Calu3 (cell line): Measurements from ENCODE around the gene SLC25A21. TPM values are rescaled to one million over a fixed set of nuclear protein-coding genes. Genes with fewer than 3 reads are reported as not detected.

ENCODE experiments used
- BruUV-seq: library from RNA; stranded (reverse); fragments of 400-500 nt; replicated peaks from 2 replicates; lab custom pipeline; 2021; lab: Mats Ljungman, UMichigan
- CTCF ChIA-PET: fragments of 300-600 bp; sonication (Branson Sonifier 250); formaldehyde crosslinking; loops from one replicate; lab custom pipeline; 2022; ENCODE audit warnings: antibody characterized with exemption; lab: Charles Lee
- DNase-seq: peaks from one replicate; pipeline ENCODE4 v3.0.0; 2022
- H3K27ac Mint-ChIP-seq: one replicate; pipeline ENCODE4 v1.8.0; 2022; ENCODE audit warnings: mixed read lengths; ENCODE audit not compliant: unreplicated experiment
- H3K27me3 Mint-ChIP-seq: one replicate; pipeline ENCODE4 v1.8.0; 2022; ENCODE audit warnings: mixed read lengths; ENCODE audit not compliant: unreplicated experiment
- H3K36me3 Mint-ChIP-seq: one replicate; pipeline ENCODE4 v1.8.0; 2022; ENCODE audit warnings: mild to moderate bottlenecking, moderate library complexity, mixed read lengths; ENCODE audit not compliant: insufficient read depth, unreplicated experiment
- H3K4me1 Mint-ChIP-seq: one replicate; pipeline ENCODE4 v1.8.0; 2022; ENCODE audit warnings: mild to moderate bottlenecking, low read depth, mixed read lengths; ENCODE audit not compliant: unreplicated experiment
- H3K4me3 Mint-ChIP-seq: one replicate; pipeline ENCODE4 v1.8.0; 2022; ENCODE audit warnings: mild to moderate bottlenecking, low read depth, moderate library complexity, mixed read lengths; ENCODE audit not compliant: unreplicated experiment
- H3K9me3 Mint-ChIP-seq: one replicate; pipeline ENCODE4 v1.8.0; 2022; ENCODE audit warnings: low read depth, mixed read lengths; ENCODE audit not compliant: unreplicated experiment
- CTCF ChIP-seq: fragments of 200-600 bp; IDR thresholded peaks from one replicate; pipeline ENCODE4 v1.8.0; 2022; ENCODE audit warnings: antibody characterized with exemption; ENCODE audit not compliant: unreplicated experiment
- intact Hi-C: fragments of 100-400 bp; cut with micrococcal nuclease; formaldehyde crosslinking; loops from one replicate; pipeline ENCODE4 v1.10.0; 2022; ENCODE audit not compliant: unreplicated experiment
- total RNA-seq: library from RNA; stranded (reverse); gene quantifications from 2 replicates; pipeline ENCODE4 v1.2.3, GENCODE V29; 2022

The SLC25A21 gene
- total RNA-seq, 1 experiment from 2014 or later, result 1.4 TPM

- no peak for TF ChIP-seq CTCF
- CTCF ChIA-PET, result no interaction called here
- BruUV-seq, result no TSS peak
- Mint-ChIP-seq H3K4me1 (no peaks in the 10 kb centered on the region), H3K27ac (no peak overlapping the region), H3K36me3 (no peaks in the 10 kb centered on the region), H3K27me3 (no peaks in the 10 kb centered on the region), H3K9me3 (no peaks in the 10 kb centered on the region), H3K4me3 (no peak overlapping the region)
- intact Hi-C loops, result loop anchor here (10.0 kb wide), 1 partner anchor 200 kb away; no protein-coding TSS in a partner anchor
- DNase-seq, result no peak
Measured at GRCh38 chr14:37144729-37145363, 27.6 kb downstream of the SLC25A21 start.

GRCh38 chr14:37143475-37143874, 28.9 kb downstream of the SLC25A21 start:
- CTCF ChIA-PET, result interaction anchor here (1.4 kb wide), 1 partner anchor 392 kb away, joined by 4 read pairs; no protein-coding TSS in a partner anchor
- no peak for TF ChIP-seq CTCF

GRCh38 chr14:37142835-37143401, 29.5 kb downstream of the SLC25A21 start:
- CTCF ChIA-PET, result interaction anchor here (1.4 kb wide), 1 partner anchor 392 kb away, joined by 4 read pairs; no protein-coding TSS in a partner anchor
- no peak for TF ChIP-seq CTCF
- Mint-ChIP-seq H3K4me1 (no peaks in the 10 kb centered on the region), H3K9me3 (no peaks in the 10 kb centered on the region), H3K4me3 (no peak overlapping the region), H3K36me3 (no peaks in the 10 kb centered on the region), H3K27me3 (no peaks in the 10 kb centered on the region), H3K27ac (no peak overlapping the region)
- no peak for DNase-seq
- intact Hi-C loops, result loop anchor here (10.0 kb wide), 1 partner anchor 198 kb away; no protein-coding TSS in a partner anchor
- BruUV-seq, result no TSS peak

More at GRCh38 chr14:37143475-37143874, 28.9 kb downstream of the SLC25A21 start:
- no peaks in the 10 kb centered on the region for H3K27me3 Mint-ChIP-seq
- H3K4me3 Mint-ChIP-seq, result no peak overlapping the region
- H3K27ac Mint-ChIP-seq, result no peak overlapping the region
- H3K9me3 Mint-ChIP-seq, result no peaks in the 10 kb centered on the region
- BruUV-seq, result no TSS peak
- no peaks in the 10 kb centered on the region for H3K36me3 Mint-ChIP-seq
- no peak for DNase-seq
- H3K4me1 Mint-ChIP-seq, result no peaks in the 10 kb centered on the region
- intact Hi-C loops, result loop anchor here (10.0 kb wide), 1 partner anchor 199 kb away; no protein-coding TSS in a partner anchor

GRCh38 chr14:37140176-37140575, 32.2 kb downstream of the SLC25A21 start:
- Mint-ChIP-seq H3K9me3 (no peaks in the 10 kb centered on the region), H3K27me3 (no peaks in the 10 kb centered on the region), H3K4me3 (no peak overlapping the region), H3K27ac (no peak overlapping the region), H3K4me1 (no peaks in the 10 kb centered on the region), H3K36me3 (no peaks in the 10 kb centered on the region)
- TF ChIP-seq CTCF, result no peak
- intact Hi-C loops, result loop anchor here (10.0 kb wide), 1 partner anchor 195 kb away; no protein-coding TSS in a partner anchor
- no peak for DNase-seq
- CTCF ChIA-PET, result no interaction called here
- BruUV-seq, result no TSS peak
